MCF 10A (cell line): ENCODE data around the gene TCF21. TPM values are rescaled to one million over a fixed set of nuclear protein-coding genes. Genes with fewer than 3 reads are reported as not detected.

Source experiments
- BruUV-seq: library from RNA; stranded (reverse); fragments of 400-500 nt; replicated peaks from 2 replicates; lab custom pipeline; 2021; lab: Mats Ljungman, UMichigan
- CTCF ChIA-PET: fragments of 300-600 bp; sonication (Branson Sonifier 250); formaldehyde crosslinking; extraction: SDS; loops from one replicate; lab custom pipeline; 2021; ENCODE audit warnings: antibody characterized with exemption, inconsistent platforms; lab: Yijun Ruan, JAX
- POLR2A ChIA-PET: fragments of 300-600, 350-650 bp; sonication (Branson Sonifier 250); formaldehyde crosslinking; extraction: SDS; loops from one replicate; lab custom pipeline; 2020; ENCODE audit warnings: antibody characterized with exemption, inconsistent platforms; lab: Yijun Ruan, JAX
- DNase-seq: peaks from one replicate; pipeline ENCODE4 v3.0.0-alpha.2; 2018; ENCODE audit not compliant: unreplicated experiment
- H3K27ac Mint-ChIP-seq: one replicate; pipeline ENCODE4 v1.8.0; 2022; ENCODE audit warnings: mild to moderate bottlenecking, low read depth, mixed read lengths; ENCODE audit not compliant: unreplicated experiment
- H3K27me3 Mint-ChIP-seq: one replicate; pipeline ENCODE4 v1.8.0; 2022; ENCODE audit warnings: mixed read lengths; ENCODE audit not compliant: insufficient read depth, unreplicated experiment
- H3K36me3 Mint-ChIP-seq: one replicate; pipeline ENCODE4 v1.8.0; 2022; ENCODE audit warnings: mild to moderate bottlenecking, moderate library complexity, mixed read lengths; ENCODE audit not compliant: insufficient read depth, unreplicated experiment
- H3K4me1 Mint-ChIP-seq: one replicate; pipeline ENCODE4 v1.8.0; 2022; ENCODE audit warnings: mixed read lengths; ENCODE audit not compliant: insufficient read depth, unreplicated experiment
- H3K4me3 Mint-ChIP-seq: one replicate; pipeline ENCODE4 v1.8.0; 2022; ENCODE audit warnings: mild to moderate bottlenecking, moderate library complexity, mixed read lengths; ENCODE audit not compliant: unreplicated experiment
- H3K9me3 Mint-ChIP-seq: one replicate; pipeline ENCODE4 v1.8.0; 2022; ENCODE audit warnings: mixed read lengths; ENCODE audit not compliant: unreplicated experiment
- intact Hi-C: fragments of 100-400 bp; cut with micrococcal nuclease; formaldehyde crosslinking; loops from 2 replicates; pipeline ENCODE4 v1.14.1; 2022
- total RNA-seq: library from RNA; stranded (reverse); gene quantifications from 2 replicates; pipeline ENCODE4 v1.2.3, GENCODE V29; 2022
- TF ChIP-seq, protein P1 (sequence below): fragments of 200-600 bp; IDR thresholded peaks from one replicate; pipeline ENCODE4 v1.8.0; 2022; ENCODE audit warnings: antibody characterized with exemption, mild to moderate bottlenecking; ENCODE audit not compliant: unreplicated experiment

Gene TCF21
- total RNA-seq, 1 experiment from 2014 or later, result not detected

DNA sequence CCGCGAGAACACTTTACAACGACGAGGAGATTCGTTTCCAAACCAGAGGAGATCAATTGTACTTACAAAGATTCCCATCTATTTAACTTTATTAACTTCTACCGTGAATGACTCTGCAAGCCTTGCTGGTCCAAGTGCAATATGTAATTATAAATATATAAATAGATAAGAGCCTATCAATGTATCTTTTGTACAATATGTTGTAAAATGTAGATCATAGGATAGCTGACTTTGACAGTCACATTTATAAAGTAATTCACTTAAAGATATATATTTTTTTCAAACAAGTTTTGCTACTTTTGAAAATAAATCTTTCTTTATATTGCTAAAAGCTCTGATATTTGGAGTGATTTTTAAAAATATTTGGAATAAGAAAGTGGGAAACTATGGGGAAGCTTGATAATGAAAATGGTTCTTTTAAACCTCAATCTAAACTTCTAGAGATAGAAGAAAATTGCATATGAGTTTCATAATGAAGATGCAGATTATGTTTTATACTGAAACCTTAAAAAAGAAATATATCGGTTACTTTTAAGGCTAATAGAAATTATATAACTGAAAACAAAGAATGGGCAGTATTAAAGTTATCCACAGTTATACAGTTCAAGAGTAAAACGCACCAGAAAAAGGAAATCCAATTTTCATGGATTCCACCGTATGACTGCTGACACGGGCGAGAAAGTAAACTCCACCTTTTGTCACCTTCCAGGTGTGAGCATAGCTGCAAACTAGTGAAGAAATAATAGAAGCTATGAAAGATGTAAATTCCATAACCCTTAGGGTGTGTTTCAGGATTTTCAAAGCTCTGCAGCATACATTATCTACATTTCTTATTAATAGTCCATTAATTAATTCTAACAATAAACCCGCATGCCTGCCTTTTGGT is 3.3 kb downstream of the TCF21 start:
- no TSS peak for BruUV-seq
- DNase-seq, result no peak
- peaks cover 14% of the 10 kb centered on the region for H3K4me1 Mint-ChIP-seq
- no peaks in the 10 kb centered on the region for H3K9me3 Mint-ChIP-seq
- no peaks in the 10 kb centered on the region for H3K27me3 Mint-ChIP-seq
- H3K4me3 Mint-ChIP-seq, result peak overlapping the region; percentile 75
- intact Hi-C loops, result no loop called here
- H3K36me3 Mint-ChIP-seq, result peaks cover 6% of the 10 kb centered on the region
- TF ChIP-seq, protein P1, sequence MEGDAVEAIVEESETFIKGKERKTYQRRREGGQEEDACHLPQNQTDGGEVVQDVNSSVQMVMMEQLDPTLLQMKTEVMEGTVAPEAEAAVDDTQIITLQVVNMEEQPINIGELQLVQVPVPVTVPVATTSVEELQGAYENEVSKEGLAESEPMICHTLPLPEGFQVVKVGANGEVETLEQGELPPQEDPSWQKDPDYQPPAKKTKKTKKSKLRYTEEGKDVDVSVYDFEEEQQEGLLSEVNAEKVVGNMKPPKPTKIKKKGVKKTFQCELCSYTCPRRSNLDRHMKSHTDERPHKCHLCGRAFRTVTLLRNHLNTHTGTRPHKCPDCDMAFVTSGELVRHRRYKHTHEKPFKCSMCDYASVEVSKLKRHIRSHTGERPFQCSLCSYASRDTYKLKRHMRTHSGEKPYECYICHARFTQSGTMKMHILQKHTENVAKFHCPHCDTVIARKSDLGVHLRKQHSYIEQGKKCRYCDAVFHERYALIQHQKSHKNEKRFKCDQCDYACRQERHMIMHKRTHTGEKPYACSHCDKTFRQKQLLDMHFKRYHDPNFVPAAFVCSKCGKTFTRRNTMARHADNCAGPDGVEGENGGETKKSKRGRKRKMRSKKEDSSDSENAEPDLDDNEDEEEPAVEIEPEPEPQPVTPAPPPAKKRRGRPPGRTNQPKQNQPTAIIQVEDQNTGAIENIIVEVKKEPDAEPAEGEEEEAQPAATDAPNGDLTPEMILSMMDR, result no peak
- H3K27ac Mint-ChIP-seq, result peak overlapping the region; percentile 44
- POLR2A ChIA-PET, result interaction anchor here (0.6 to 1.3 kb wide), 3 partner anchors 10 to 1078 kb away, joined by 3 to 4 read pairs (median 3); partner anchors contain the start of gene RPS12
- CTCF ChIA-PET, result interaction anchor here (0.6 to 1.0 kb wide), 2 partner anchors 11 to 192 kb away, joined by 3 to 5 read pairs; no protein-coding TSS in a partner anchor

DNA sequence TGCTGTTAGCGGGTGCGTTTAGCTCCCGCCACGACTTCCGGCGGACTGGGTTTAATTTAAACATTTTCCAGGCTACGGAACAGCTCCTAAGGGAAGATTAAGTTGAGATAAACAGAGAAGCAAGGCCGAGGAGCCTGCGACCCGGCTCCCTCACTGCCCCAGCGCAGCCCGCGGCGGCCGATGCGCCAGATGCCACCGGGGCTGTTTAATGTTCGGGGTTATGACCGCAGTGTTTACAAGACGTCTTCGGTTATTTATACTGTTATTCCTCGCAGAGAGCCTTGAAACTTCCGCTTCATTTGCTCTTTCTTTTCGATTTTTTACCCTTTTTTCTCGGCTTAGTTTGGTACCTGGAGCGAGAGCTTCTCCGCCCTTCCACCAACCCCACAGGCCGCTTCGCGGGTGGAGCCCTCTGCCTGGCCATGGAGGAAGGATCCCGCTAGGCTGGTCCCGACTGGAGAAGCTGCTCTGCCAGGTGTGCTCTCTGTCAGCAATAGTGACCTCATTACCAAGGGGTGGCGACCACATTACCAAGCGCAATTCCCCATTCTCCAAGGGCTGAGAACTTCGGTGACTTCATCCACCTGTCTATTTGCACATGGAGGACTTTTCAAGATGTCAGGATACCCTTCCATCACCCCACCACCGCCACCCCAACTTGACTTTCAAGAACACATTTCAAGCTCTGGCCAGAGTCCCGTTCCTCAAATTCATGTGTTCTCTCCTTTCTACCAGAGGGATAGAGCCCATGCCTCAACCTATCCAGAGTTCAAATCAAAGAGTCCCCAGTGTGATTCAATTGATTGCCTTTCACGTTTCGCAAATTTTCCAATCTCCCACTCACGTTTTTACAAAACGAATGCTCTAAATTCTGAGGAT is 4.1 kb downstream of the TCF21 start:
- TF ChIP-seq, protein P1, result no peak
- no peak overlapping the region for H3K4me3 Mint-ChIP-seq
- no peak for DNase-seq
- no TSS peak for BruUV-seq
- no peaks in the 10 kb centered on the region for H3K9me3 Mint-ChIP-seq
- ChIA-PET CTCF (interaction anchor here (0.6 to 1.0 kb wide), 5 partner anchors 10 to 704 kb away, joined by 3 to 5 read pairs (median 4); no protein-coding TSS in a partner anchor), POLR2A (interaction anchor here (0.6 to 1.3 kb wide), 3 partner anchors 11 to 1079 kb away, joined by 3 to 4 read pairs (median 3); partner anchors contain the start of gene RPS12)
- peaks cover 6% of the 10 kb centered on the region for H3K36me3 Mint-ChIP-seq
- intact Hi-C loops, result no loop called here
- H3K27ac Mint-ChIP-seq, result no peak overlapping the region
- H3K27me3 Mint-ChIP-seq, result no peaks in the 10 kb centered on the region
- H3K4me1 Mint-ChIP-seq, result peaks cover 14% of the 10 kb centered on the region

DNA sequence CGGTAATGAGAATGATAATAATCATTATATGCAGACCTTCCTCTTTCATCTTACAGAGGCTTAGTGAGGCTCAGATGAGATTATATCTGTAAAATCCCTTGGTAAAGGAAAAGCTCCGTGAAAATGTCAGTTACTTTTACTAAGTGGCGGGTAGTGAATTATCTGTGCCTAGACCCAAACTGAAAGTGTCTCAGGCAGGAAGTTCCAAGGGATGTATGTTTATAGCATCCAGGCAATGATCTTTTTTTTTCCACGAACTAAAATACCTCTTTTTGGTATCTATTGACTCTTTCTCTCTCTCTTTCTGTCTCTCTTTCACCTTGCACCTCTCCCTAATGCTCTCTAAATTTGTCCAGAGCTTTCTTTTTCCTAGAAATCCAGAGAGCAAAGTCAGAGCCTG is 5.0 kb downstream of the TCF21 start:
- ChIA-PET CTCF (interaction anchor here (0.6 to 0.8 kb wide), 2 partner anchors 45 to 705 kb away, joined by 3 to 4 read pairs; no protein-coding TSS in a partner anchor), POLR2A (no interaction called here)
- peaks cover 6% of the 10 kb centered on the region for H3K36me3 Mint-ChIP-seq
- no TSS peak for BruUV-seq
- intact Hi-C loops, result no loop called here
- H3K27ac Mint-ChIP-seq, result no peak overlapping the region
- peaks cover 14% of the 10 kb centered on the region for H3K4me1 Mint-ChIP-seq
- H3K4me3 Mint-ChIP-seq, result no peak overlapping the region
- TF ChIP-seq, protein P1, result no peak
- no peak for DNase-seq
- H3K9me3 Mint-ChIP-seq, result no peaks in the 10 kb centered on the region
- no peaks in the 10 kb centered on the region for H3K27me3 Mint-ChIP-seq
